Liver (tissue), 9 donors: ENCODE data around the gene POU3F3. TPM values are rescaled to one million over a fixed set of nuclear protein-coding genes. Genes with fewer than 3 reads are reported as not detected.

Experiments used
- DNase-seq: peaks from one replicate; pipeline ENCODE4 v3.0.0-alpha.2; 2017; ENCODE audit warnings: low spot score
- H3K27ac ChIP-seq, 2 donors: one replicate each; pipeline ENCODE4 v1.7.0; 2013; ENCODE audit warnings: inconsistent platforms in 2 of 2, low read length in 2 of 2, control low read depth in 1 of 2, low read depth in 1 of 2, mild to moderate bottlenecking in 1 of 2
- H3K27me3 ChIP-seq, 4 donors: one replicate each; pipeline versions ENCODE4 v1.6.1 to v1.7.0; 2013; ENCODE audit warnings: low read length in 3 of 4, inconsistent platforms in 1 of 4, mild to moderate bottlenecking in 1 of 4, moderate library complexity in 1 of 4; ENCODE audit not compliant: control insufficient read depth in 4 of 4, insufficient read depth in 4 of 4
- H3K36me3 ChIP-seq, 4 donors: one replicate each; pipeline versions ENCODE4 v1.6.1 to v1.7.0; 2013; ENCODE audit warnings: low read length in 3 of 4, mild to moderate bottlenecking in 3 of 4, low read depth in 1 of 4, moderate library complexity in 1 of 4; ENCODE audit not compliant: control insufficient read depth in 4 of 4, insufficient read depth in 3 of 4
- H3K4me1 ChIP-seq, 4 donors: one replicate each; pipeline versions ENCODE4 v1.6.1 to v1.7.0; 2013; ENCODE audit warnings: low read length in 3 of 4, mild to moderate bottlenecking in 3 of 4, moderate library complexity in 1 of 4; ENCODE audit not compliant: control insufficient read depth in 4 of 4, insufficient read depth in 4 of 4
- H3K4me3 ChIP-seq, 3 donors: one replicate each; pipeline versions ENCODE4 v1.6.1 to v1.7.0; 2013; ENCODE audit warnings: low read length in 3 of 3, control low read depth in 1 of 3, low read depth in 1 of 3, mild to moderate bottlenecking in 1 of 3
- H3K9ac ChIP-seq, 2 donors: one replicate each; pipeline ENCODE4 v1.7.0; 2013; ENCODE audit warnings: low read length in 2 of 2, mild to moderate bottlenecking in 2 of 2, moderate library complexity in 2 of 2, control low read depth in 1 of 2, low read depth in 1 of 2
- H3K9me3 ChIP-seq, 4 donors: one replicate each; pipeline versions ENCODE4 v1.6.1 to v1.7.0; 2013; ENCODE audit warnings: low read length in 3 of 4; ENCODE audit not compliant: control insufficient read depth in 4 of 4
- EGR1 ChIP-seq, 2 donors: IDR thresholded peaks; 2 replicates each; pipeline ENCODE4 v1.6.1; 2016 to 2018; ENCODE audit warnings: antibody characterized with exemption in 2 of 2, low read depth in 2 of 2
- FOXA1 ChIP-seq: IDR thresholded peaks from 2 replicates; pipeline ENCODE4 v1.6.1; 2016; ENCODE audit warnings: antibody characterized with exemption
- FOXA2 ChIP-seq: IDR thresholded peaks from 2 replicates; pipeline ENCODE4 v1.6.1; 2016; ENCODE audit warnings: antibody characterized with exemption
- GABPA ChIP-seq, 2 donors: IDR thresholded peaks in 1 of 2; conservative IDR thresholded peaks in 1 of 2; 2 replicates each; pipeline ENCODE4 v1.6.1; 2016; ENCODE audit warnings: antibody characterized with exemption in 2 of 2, mild to moderate bottlenecking in 1 of 2, moderate library complexity in 1 of 2
- HNF4A ChIP-seq, 2 donors: conservative IDR thresholded peaks; 2 replicates each; pipeline ENCODE4 v1.6.1; 2016; ENCODE audit warnings: antibody characterized with exemption in 2 of 2, mild to moderate bottlenecking in 2 of 2
- HNF4G ChIP-seq: IDR thresholded peaks from 2 replicates; pipeline ENCODE4 v1.6.1; 2016; ENCODE audit warnings: antibody characterized with exemption
- JUND ChIP-seq, 2 donors: IDR thresholded peaks; 2 replicates each; pipeline ENCODE4 v1.6.1; 2016; ENCODE audit warnings: antibody characterized with exemption in 2 of 2
- NR2F2 ChIP-seq: IDR thresholded peaks from 2 replicates; pipeline ENCODE4 v1.6.1; 2016; ENCODE audit warnings: antibody characterized with exemption
- RAD21 ChIP-seq, 2 donors: IDR thresholded peaks; 2 replicates each; pipeline ENCODE4 v1.6.1; 2016; ENCODE audit warnings: antibody characterized with exemption in 2 of 2, mild to moderate bottlenecking in 2 of 2
- REST ChIP-seq: IDR thresholded peaks from 2 replicates; pipeline ENCODE4 v1.6.1; 2016; ENCODE audit warnings: antibody characterized with exemption, mild to moderate bottlenecking
- RXRA ChIP-seq, 2 donors: IDR thresholded peaks; 2 replicates each; pipeline ENCODE4 v1.6.1; 2017 to 2018; ENCODE audit warnings: antibody characterized with exemption in 2 of 2, mild to moderate bottlenecking in 1 of 2
- SP1 ChIP-seq: IDR thresholded peaks from 2 replicates; pipeline ENCODE4 v1.6.1; 2018; ENCODE audit warnings: antibody characterized with exemption, mild to moderate bottlenecking
- TAF1 ChIP-seq: conservative IDR thresholded peaks from 2 replicates; pipeline ENCODE4 v1.6.1; 2016; ENCODE audit warnings: antibody characterized with exemption, mild to moderate bottlenecking
- YY1 ChIP-seq: IDR thresholded peaks from 2 replicates; pipeline ENCODE4 v1.6.1; 2016; ENCODE audit warnings: antibody characterized with exemption, mild to moderate bottlenecking
- WGBS: extraction: QIAGEN DNeasy Blood & Tissue Kit; methylation state at CpG from one replicate; pipeline ENCODE4 v1.1.7; 2013; 5-methylcytosine and 5-hydroxymethylcytosine counted together
- polyA plus RNA-seq, 2 donors: library from polyadenylated mRNA; stranded (reverse) in 1 of 2; unstranded in 1 of 2; fragments of 200-250 nt in 1 of 2; fragments of >200 nt in 1 of 2; fragmentation: Nextera tagmentation in 1 of 2; extraction: Ambion mirVana in 1 of 2; gene quantifications; one replicate each; pipeline versions ENCODE4 v1.2.1 to v1.2.3, GENCODE V29; 2013 to 2015
- total RNA-seq, 2 donors: library from RNA; depleted of rRNA; stranded (reverse); fragments of >200 nt; gene quantifications; one replicate each; pipeline ENCODE4 v1.2.3, GENCODE V29; 2014
- TF ChIP-seq, protein P1 (sequence below): IDR thresholded peaks from 2 replicates; pipeline ENCODE4 v1.6.1; 2016; ENCODE audit warnings: antibody characterized with exemption
- TF ChIP-seq, protein P2 (sequence below): IDR thresholded peaks from 2 replicates; pipeline ENCODE4 v1.6.1; 2016; ENCODE audit warnings: antibody characterized with exemption
- TF ChIP-seq, protein P3 (sequence below): fragments of 150-350 bp; IDR thresholded peaks from 2 replicates; pipeline ENCODE4 v1.5.1; 2017; ENCODE audit warnings: improper control_type of control experiment, low read depth, low read length; ENCODE audit not compliant: missing input control
- donor health status: healthy.
- donor health status: healthy.
- donor health status: healthy.
- donor health status: healthy.
- donor health status: healthy.

The POU3F3 gene
- total and polyA plus RNA-seq, 4 donors: not detected

- DNase-seq: no peak
- 81% methylated on average over 3 of the region's 3 CpGs for WGBS
- TF ChIP-seq YY1 (no peak), RAD21 (IDR thresholded peaks at IDR 0.05) (no peak)
- TF ChIP-seq, protein P1, sequence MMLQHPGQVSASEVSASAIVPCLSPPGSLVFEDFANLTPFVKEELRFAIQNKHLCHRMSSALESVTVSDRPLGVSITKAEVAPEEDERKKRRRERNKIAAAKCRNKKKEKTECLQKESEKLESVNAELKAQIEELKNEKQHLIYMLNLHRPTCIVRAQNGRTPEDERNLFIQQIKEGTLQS: no peak
- Histone ChIP-seq H3K27me3 (peaks cover 0 to 11% (median 7%) of the 10 kb centered on the region in 4 donors), H3K9me3 (no peaks in the 10 kb centered on the region), H3K4me3 (no peak overlapping the region), H3K36me3 (no peaks in the 10 kb centered on the region), H3K27ac (no peak overlapping the region), H3K4me1 (no peaks in the 10 kb centered on the region), H3K9ac (no peak overlapping the region)
These were observed 29.4 kb downstream of the POU3F3 start for GRCh38 chr2:104883357-104883756.

DNA sequence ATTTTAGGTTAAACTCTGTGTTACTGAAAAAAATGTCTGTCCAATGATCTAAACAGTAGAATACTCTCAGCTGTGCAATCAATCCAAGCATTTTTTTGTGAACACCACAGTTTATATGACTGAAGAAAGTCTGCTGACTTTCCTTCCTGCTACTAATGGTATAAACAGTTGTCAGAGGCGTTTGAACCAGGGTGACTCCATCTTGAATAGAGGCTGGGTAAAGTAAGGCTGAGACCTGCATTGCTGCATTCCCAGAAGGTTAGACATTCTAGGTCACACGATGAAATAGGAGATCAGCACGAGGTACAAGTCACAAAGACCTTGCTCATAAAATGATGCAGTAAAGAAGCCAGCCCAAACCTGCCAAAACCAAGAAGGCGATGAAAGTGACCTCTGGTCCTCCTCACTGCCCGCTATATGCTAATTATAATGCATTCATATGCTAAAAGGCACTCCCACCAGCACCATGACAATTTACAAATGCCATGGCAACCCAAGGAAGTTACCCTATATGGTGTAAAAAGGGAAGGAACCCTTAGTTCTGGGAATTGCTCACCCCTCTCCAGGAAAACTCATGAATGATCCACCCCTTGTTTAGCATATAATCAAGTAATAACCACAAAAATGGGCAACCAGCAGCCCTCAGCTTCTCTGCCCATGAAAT, 31.3 kb downstream of the POU3F3 start:
- DNase-seq: no peak
- Histone ChIP-seq H3K4me1 (no peaks in the 10 kb centered on the region), H3K4me3 (no peak overlapping the region), H3K9me3 (no peaks in the 10 kb centered on the region), H3K9ac (no peak overlapping the region), H3K27ac (no peak overlapping the region), H3K27me3 (peaks cover 0 to 4% (median 2%) of the 10 kb centered on the region in 4 donors), H3K36me3 (no peaks in the 10 kb centered on the region)
- TF ChIP-seq TAF1 (no peak), FOXA2 (no peak), EGR1 (IDR thresholded peaks at IDR 0.05; ENCODE audit: low read depth in 2 of 2) (no peak), SP1 (no peak), HNF4G (no peak), REST (no peak)
- WGBS: 71% methylated on average over 5 of the region's 5 CpGs

- Histone ChIP-seq H3K4me3 (no peak overlapping the region), H3K9me3 (no peaks in the 10 kb centered on the region), H3K4me1 (no peaks in the 10 kb centered on the region), H3K27ac (no peak overlapping the region), H3K27me3 (peaks cover 0 to 4% (median 2%) of the 10 kb centered on the region in 4 donors), H3K36me3 (no peaks in the 10 kb centered on the region), H3K9ac (no peak overlapping the region)
- no peak for TF ChIP-seq FOXA1
- no peak for TF ChIP-seq RXRA (IDR thresholded peaks at IDR 0.05)
- no peak for TF ChIP-seq HNF4G
- TF ChIP-seq, protein P2, sequence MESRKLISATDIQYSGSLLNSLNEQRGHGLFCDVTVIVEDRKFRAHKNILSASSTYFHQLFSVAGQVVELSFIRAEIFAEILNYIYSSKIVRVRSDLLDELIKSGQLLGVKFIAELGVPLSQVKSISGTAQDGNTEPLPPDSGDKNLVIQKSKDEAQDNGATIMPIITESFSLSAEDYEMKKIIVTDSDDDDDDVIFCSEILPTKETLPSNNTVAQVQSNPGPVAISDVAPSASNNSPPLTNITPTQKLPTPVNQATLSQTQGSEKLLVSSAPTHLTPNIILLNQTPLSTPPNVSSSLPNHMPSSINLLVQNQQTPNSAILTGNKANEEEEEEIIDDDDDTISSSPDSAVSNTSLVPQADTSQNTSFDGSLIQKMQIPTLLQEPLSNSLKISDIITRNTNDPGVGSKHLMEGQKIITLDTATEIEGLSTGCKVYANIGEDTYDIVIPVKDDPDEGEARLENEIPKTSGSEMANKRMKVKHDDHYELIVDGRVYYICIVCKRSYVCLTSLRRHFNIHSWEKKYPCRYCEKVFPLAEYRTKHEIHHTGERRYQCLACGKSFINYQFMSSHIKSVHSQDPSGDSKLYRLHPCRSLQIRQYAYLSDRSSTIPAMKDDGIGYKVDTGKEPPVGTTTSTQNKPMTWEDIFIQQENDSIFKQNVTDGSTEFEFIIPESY: no peak
- TF ChIP-seq REST: no peak
- no peak for TF ChIP-seq YY1
- no peak for TF ChIP-seq RAD21 (IDR thresholded peaks at IDR 0.05)
- TF ChIP-seq EGR1 (IDR thresholded peaks at IDR 0.05; ENCODE audit: low read depth in 2 of 2): no peak
- no peak for TF ChIP-seq HNF4A (conservative IDR thresholded peaks at IDR 0.05)
- no peak for TF ChIP-seq NR2F2
- TF ChIP-seq FOXA2: no peak
- TF ChIP-seq, protein P3, sequence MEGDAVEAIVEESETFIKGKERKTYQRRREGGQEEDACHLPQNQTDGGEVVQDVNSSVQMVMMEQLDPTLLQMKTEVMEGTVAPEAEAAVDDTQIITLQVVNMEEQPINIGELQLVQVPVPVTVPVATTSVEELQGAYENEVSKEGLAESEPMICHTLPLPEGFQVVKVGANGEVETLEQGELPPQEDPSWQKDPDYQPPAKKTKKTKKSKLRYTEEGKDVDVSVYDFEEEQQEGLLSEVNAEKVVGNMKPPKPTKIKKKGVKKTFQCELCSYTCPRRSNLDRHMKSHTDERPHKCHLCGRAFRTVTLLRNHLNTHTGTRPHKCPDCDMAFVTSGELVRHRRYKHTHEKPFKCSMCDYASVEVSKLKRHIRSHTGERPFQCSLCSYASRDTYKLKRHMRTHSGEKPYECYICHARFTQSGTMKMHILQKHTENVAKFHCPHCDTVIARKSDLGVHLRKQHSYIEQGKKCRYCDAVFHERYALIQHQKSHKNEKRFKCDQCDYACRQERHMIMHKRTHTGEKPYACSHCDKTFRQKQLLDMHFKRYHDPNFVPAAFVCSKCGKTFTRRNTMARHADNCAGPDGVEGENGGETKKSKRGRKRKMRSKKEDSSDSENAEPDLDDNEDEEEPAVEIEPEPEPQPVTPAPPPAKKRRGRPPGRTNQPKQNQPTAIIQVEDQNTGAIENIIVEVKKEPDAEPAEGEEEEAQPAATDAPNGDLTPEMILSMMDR: no peak
- no peak for TF ChIP-seq JUND (IDR thresholded peaks at IDR 0.05)
- no peak for TF ChIP-seq GABPA (IDR thresholded peaks at IDR 0.05 in 1 of 2, conservative IDR thresholded peaks at IDR 0.05 in 1 of 2)
- 78% methylated on average over 6 of the region's 6 CpGs for WGBS
- no peak for DNase-seq
These were observed 33.8 kb downstream of the POU3F3 start for GRCh38 chr2:104887676-104888075.
